ENCODE results near the gene IMP4. TPM values are rescaled to one million over a fixed set of nuclear protein-coding genes. Genes with fewer than 3 reads are reported as not detected.
A peak's percentile ranks its signal among the peaks of the same experiment; 100 is the strongest.

The IMP4 gene
- total RNA-seq, 4 donors from 2014 or later: 72.6 to 207 (median 93.3) TPM

GRCh38 chr2:130351711-130352110 is 9.0 kb downstream of the IMP4 start:
- H3K36me3 ChIP-seq: peaks cover 0 to 26% (median under 1%) of the 10 kb centered on the region in 3 donors
- 47 to 60% methylated on average over 7 of the region's 7 CpGs for WGBS, 2 donors
- H3K27me3 ChIP-seq: no peaks in the 10 kb centered on the region
- no peaks in the 10 kb centered on the region for H3K9me3 ChIP-seq
- no peak overlapping the region for H3K4me3 ChIP-seq
- no peak for DNase-seq (ENCODE audit: low spot score in 2 of 2)
- TF ChIP-seq EP300 (IDR thresholded peaks at IDR 0.05) (no peak), POLR2A (IDR thresholded peaks at IDR 0.05) (no peak), CTCF (IDR thresholded peaks at IDR 0.05) (no peak)
- no peak overlapping the region for H3K27ac ChIP-seq
- H3K4me1 ChIP-seq: peaks cover 0 to 23% (median 8%) of the 10 kb centered on the region in 4 donors

GRCh38 chr2:130352237-130352636 is 9.5 kb downstream of the IMP4 start:
- TF ChIP-seq POLR2A (IDR thresholded peaks at IDR 0.05) (no peak), EP300 (IDR thresholded peaks at IDR 0.05) (no peak), CTCF (IDR thresholded peaks at IDR 0.05) (no peak)
- H3K36me3 ChIP-seq: peaks cover 0 to 20% (median 0%) of the 10 kb centered on the region in 3 donors
- H3K9me3 ChIP-seq: no peaks in the 10 kb centered on the region
- DNase-seq (ENCODE audit: low spot score in 2 of 2): no peak
- H3K27ac ChIP-seq: no peak overlapping the region
- H3K4me1 ChIP-seq: peaks cover 0 to 29% (median 8%) of the 10 kb centered on the region in 4 donors
- H3K27me3 ChIP-seq: no peaks in the 10 kb centered on the region
- H3K4me3 ChIP-seq: no peak overlapping the region
- WGBS, 2 donors: 50 to 71% methylated on average over 7 of the region's 7 CpGs

- 89 to 91% methylated on average over 7 of the region's 7 CpGs for WGBS, 2 donors
- H3K36me3 ChIP-seq: peaks cover 0 to 10% (median 0%) of the 10 kb centered on the region in 3 donors
- no peak overlapping the region for H3K4me3 ChIP-seq
- H3K27me3 ChIP-seq: no peaks in the 10 kb centered on the region
- no peak for DNase-seq (ENCODE audit: low spot score in 2 of 2)
- H3K9me3 ChIP-seq: no peaks in the 10 kb centered on the region
- no peak overlapping the region for H3K27ac ChIP-seq
- peaks cover 0 to 29% (median 8%) of the 10 kb centered on the region in 4 donors for H3K4me1 ChIP-seq
- TF ChIP-seq CTCF (IDR thresholded peaks at IDR 0.05): no peak
- TF ChIP-seq POLR2A (IDR thresholded peaks at IDR 0.05): no peak
- no peak for TF ChIP-seq EP300 (IDR thresholded peaks at IDR 0.05)
Observed at GRCh38 chr2:130353291-130354138, 10.8 kb downstream of the IMP4 start.

GRCh38 chr2:130354139-130354428 is 11.4 kb downstream of the IMP4 start:
- Histone ChIP-seq H3K27ac (no peak overlapping the region), H3K9me3 (no peaks in the 10 kb centered on the region), H3K27me3 (no peaks in the 10 kb centered on the region), H3K36me3 (peaks cover 0 to 10% (median 0%) of the 10 kb centered on the region in 3 donors), H3K4me1 (peaks cover 0 to 29% (median 8%) of the 10 kb centered on the region in 4 donors), H3K4me3 (no peak overlapping the region)
- 58% methylated on average over 1 of the region's 1 CpG; no CpG with 5 or more reads in 1 of the 2 donors for WGBS, 2 donors
- TF ChIP-seq POLR2A (IDR thresholded peaks at IDR 0.05): no peak
- DNase-seq (ENCODE audit: low spot score in 2 of 2): no peak

GRCh38 chr2:130355172-130355577 is 12.5 kb downstream of the IMP4 start:
- Histone ChIP-seq H3K36me3 (peaks cover 0 to 9% (median 0%) of the 10 kb centered on the region in 3 donors), H3K27me3 (no peaks in the 10 kb centered on the region), H3K27ac (peak overlapping the region; percentile 44 to 84 (median 76)), H3K4me3 (peak overlapping the region; percentile 54 to 93 (median 71)), H3K9me3 (no peaks in the 10 kb centered on the region), H3K4me1 (peaks cover 0 to 29% (median 8%) of the 10 kb centered on the region in 4 donors)
- no peak for TF ChIP-seq CTCF (IDR thresholded peaks at IDR 0.05)
- TF ChIP-seq EP300 (IDR thresholded peaks at IDR 0.05): no peak
- DNase-seq (ENCODE audit: low spot score in 2 of 2): no peak
- WGBS, 2 donors: 7 to 12% methylated on average over 18 to 20 of the region's 21 CpGs

Measured in tibial nerve (tissue), 4 donors.